HUES48 (cell line): ENCODE measurements around the gene FGF5.
A peak's percentile ranks its signal among the peaks of the same experiment; 100 is the strongest.

Experiments used
- H3K27ac ChIP-seq: one replicate; pipeline ENCODE4 v1.7.0; 2013; ENCODE audit warnings: low read depth, low read length, inconsistent platforms
- H3K27me3 ChIP-seq: 2 replicates; pipeline ENCODE4 v1.6.1; 2013; ENCODE audit warnings: mild to moderate bottlenecking, low read length; ENCODE audit not compliant: control insufficient read depth, insufficient read depth
- H3K36me3 ChIP-seq: 2 replicates; pipeline ENCODE4 v1.6.1; 2013; ENCODE audit warnings: low read length; ENCODE audit not compliant: control insufficient read depth, insufficient read depth
- H3K4me1 ChIP-seq: 2 replicates; pipeline ENCODE4 v1.6.1; 2013; ENCODE audit warnings: mild to moderate bottlenecking, low read length; ENCODE audit not compliant: control insufficient read depth, insufficient read depth
- H3K4me3 ChIP-seq: 2 replicates; pipeline ENCODE4 v1.5.1; 2013; ENCODE audit warnings: mild to moderate bottlenecking, low read depth, low read length
- H3K9ac ChIP-seq: 2 replicates; pipeline ENCODE4 v1.6.1; 2013; ENCODE audit warnings: mild to moderate bottlenecking, low read depth, low read length, moderate library complexity
- H3K9me3 ChIP-seq: 2 replicates; pipeline ENCODE4 v1.6.1; 2013; ENCODE audit warnings: low read length; ENCODE audit not compliant: control insufficient read depth, insufficient read depth

The FGF5 gene

DNA sequence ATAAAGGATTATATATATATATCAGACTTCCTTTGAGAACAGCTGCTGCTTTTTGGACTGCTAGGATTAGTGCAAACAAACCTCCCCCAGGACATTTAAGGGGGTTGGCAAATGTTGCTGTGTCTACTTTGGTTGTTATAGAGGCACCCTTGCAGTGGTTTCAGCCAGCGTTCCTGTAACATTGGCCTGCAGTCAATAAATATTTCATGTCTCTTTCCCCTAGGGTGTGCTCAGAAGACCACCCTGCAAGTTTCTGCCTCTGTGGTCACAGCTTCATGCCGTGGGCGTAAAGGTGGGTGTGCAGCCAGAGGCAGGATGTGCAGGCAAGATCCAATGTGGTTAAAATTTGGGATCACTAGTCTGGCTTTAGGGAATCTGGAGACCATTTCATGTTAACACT, 28.9 kb downstream of the FGF5 start:
- H3K27me3 ChIP-seq = no peaks in the 10 kb centered on the region

DNA sequence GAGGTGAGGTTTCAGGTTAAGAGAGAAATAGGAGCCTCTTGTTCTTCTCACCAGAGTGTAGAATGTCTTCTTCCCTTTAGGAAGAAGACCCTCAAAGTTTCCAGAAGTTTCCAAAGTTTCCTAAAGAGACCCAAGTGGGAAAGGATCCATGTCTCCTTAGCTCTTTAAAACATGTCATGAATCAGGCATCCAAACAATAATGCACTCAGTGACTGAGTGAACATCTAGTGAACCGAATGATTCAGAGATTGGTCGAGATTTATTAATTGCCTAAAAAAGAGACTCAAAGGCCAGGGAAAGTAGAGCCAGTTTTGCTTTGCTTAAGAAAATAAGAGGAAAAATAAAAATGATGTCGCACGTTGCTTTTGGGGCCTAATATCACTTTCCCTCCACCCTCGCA, 29.4 kb downstream of the FGF5 start:
- Histone ChIP-seq H3K4me1 (no peaks in the 10 kb centered on the region), H3K4me3 (no peak overlapping the region), H3K27ac (no peak overlapping the region), H3K27me3 (no peaks in the 10 kb centered on the region), H3K36me3 (no peaks in the 10 kb centered on the region), H3K9me3 (no peaks in the 10 kb centered on the region), H3K9ac (no peak overlapping the region)

More for the DNA sequence above, 28.9 kb downstream of the FGF5 start:
- no peak overlapping the region for H3K4me3 ChIP-seq
- H3K27ac ChIP-seq = no peak overlapping the region
- H3K9ac ChIP-seq = no peak overlapping the region
- H3K36me3 ChIP-seq = no peaks in the 10 kb centered on the region
- no peaks in the 10 kb centered on the region for H3K4me1 ChIP-seq
- no peaks in the 10 kb centered on the region for H3K9me3 ChIP-seq

DNA sequence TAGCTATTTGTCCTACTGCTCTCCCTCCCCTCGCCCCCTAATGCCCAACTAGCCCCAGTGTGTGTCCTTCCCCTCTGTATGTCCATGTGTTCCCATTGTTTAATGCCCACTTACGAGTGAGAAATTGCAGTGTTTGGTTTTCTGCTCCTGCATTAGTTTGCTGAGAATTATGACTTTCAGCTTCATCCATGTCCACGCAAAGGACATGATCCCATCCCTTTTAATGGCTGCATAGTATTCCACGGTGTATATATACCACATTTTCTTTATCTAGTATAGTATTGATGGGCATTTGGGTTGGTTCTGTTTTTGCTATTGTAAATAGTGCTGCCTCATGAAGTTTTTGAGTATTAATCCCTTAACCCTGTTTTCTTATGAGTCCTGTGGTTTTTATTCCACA, 35.4 kb downstream of the FGF5 start:
- Histone ChIP-seq H3K4me1 (peaks cover 4% of the 10 kb centered on the region), H3K36me3 (no peaks in the 10 kb centered on the region), H3K27me3 (no peaks in the 10 kb centered on the region), H3K4me3 (no peak overlapping the region), H3K9me3 (peaks cover 6% of the 10 kb centered on the region), H3K9ac (no peak overlapping the region), H3K27ac (no peak overlapping the region)

DNA sequence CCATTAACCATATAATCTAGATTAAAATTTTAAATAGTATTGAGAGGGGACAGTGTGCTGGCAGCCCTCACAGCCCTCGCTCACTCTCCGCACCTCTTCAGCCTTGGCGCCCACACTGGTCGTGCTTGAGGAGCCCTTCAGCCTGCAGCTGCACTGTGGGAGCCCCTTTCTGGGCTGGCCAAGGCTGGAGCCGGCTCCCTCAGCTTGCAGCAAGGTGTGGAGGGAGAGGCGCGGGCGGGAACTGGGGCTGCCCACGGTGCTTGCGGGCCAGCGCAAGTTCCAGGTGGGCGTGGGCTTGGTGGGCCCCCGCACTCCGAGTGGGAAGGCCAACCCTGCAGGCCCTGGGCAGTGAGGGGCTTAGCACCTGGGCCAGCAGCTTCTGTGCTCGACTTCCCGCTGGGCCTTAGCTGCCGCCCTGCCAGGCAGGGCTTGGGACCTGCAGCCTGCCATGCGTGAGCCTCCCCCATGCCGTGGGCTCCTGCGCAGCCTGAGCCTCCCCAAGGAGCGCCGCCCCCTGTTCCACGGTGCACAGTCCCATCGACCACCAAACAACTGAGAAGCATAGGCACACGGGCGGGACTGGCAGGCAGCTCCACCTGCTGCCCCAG, 36.3 kb downstream of the FGF5 start:
- H3K9ac ChIP-seq = no peak overlapping the region
- peaks cover 13% of the 10 kb centered on the region for H3K4me1 ChIP-seq
- no peak overlapping the region for H3K27ac ChIP-seq
- no peaks in the 10 kb centered on the region for H3K36me3 ChIP-seq
- H3K4me3 ChIP-seq = no peak overlapping the region
- H3K9me3 ChIP-seq = peaks cover 6% of the 10 kb centered on the region
- H3K27me3 ChIP-seq = no peaks in the 10 kb centered on the region

DNA sequence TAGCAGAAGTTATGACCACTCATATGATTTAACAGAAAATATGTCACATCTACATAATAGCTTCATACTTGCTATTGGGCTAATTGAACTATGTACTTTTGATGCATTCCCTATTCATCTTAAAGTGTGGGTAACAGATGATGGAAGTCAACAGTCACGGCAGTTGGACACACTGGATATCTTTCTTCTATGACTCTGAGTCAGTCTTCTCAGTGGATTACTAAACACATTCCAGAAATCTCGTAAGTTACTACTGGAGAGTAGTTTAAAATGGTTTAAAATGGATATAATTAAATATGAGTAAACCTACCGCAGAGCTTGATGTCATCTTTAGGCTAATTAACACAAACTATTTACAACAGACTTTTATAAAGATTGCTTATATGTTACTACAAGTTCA, 39.0 kb downstream of the FGF5 start:
- Histone ChIP-seq H3K9me3 (peaks cover 6% of the 10 kb centered on the region), H3K27ac (no peak overlapping the region), H3K27me3 (no peaks in the 10 kb centered on the region), H3K9ac (no peak overlapping the region), H3K4me1 (peaks cover 28% of the 10 kb centered on the region), H3K36me3 (no peaks in the 10 kb centered on the region), H3K4me3 (no peak overlapping the region)

DNA sequence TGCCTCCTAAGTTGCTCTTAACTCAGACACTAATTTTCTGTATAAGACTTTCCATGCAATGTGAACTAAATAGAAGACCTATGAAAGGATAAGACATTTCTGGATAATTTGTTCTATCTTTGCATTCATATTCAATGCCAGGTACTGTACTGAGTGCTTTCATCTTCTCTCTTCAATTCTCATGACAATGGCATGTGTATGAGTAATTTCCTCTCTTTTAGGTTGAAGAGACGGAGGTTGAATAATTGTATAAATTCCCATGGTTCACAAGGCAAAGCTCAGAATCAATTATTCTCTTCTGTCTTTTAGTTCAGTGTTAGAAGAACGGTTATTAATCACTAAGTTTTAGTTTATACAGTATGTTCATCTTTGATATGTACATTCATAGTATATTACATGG, 39.8 kb downstream of the FGF5 start:
- Histone ChIP-seq H3K9me3 (peaks cover 6% of the 10 kb centered on the region), H3K27me3 (no peaks in the 10 kb centered on the region), H3K4me3 (no peak overlapping the region), H3K4me1 (peaks cover 28% of the 10 kb centered on the region), H3K36me3 (no peaks in the 10 kb centered on the region), H3K27ac (no peak overlapping the region), H3K9ac (no peak overlapping the region)

DNA sequence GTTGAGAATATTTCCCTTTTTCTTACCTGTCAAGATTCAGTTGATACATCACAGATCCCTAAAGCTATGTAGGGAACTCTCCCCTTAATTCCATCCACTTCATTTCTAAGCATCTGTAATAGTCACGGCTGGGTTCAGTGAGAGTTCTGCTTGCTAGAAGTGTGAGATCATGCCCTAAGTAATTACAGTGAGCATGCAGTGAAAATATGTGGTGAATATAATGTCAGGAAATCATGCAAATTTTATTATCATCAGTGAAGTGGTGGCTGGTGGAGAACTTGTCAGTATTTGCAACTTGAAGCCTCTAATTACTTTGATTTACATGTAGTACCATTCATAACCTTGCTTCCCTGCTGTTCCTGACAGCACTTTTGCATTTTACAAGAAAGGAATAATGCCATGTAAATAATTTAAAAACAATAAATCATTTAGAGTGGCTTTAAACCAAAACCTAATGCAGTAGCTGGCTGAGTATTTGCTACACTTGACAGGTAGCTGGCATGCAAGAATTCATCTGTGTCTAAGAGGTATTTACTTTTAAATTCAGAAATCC, 40.8 kb downstream of the FGF5 start:
- Histone ChIP-seq H3K9ac (no peak overlapping the region), H3K4me1 (peaks cover 28% of the 10 kb centered on the region), H3K27ac (peak overlapping the region; percentile 13), H3K9me3 (no peaks in the 10 kb centered on the region), H3K36me3 (no peaks in the 10 kb centered on the region), H3K27me3 (no peaks in the 10 kb centered on the region), H3K4me3 (no peak overlapping the region)

DNA sequence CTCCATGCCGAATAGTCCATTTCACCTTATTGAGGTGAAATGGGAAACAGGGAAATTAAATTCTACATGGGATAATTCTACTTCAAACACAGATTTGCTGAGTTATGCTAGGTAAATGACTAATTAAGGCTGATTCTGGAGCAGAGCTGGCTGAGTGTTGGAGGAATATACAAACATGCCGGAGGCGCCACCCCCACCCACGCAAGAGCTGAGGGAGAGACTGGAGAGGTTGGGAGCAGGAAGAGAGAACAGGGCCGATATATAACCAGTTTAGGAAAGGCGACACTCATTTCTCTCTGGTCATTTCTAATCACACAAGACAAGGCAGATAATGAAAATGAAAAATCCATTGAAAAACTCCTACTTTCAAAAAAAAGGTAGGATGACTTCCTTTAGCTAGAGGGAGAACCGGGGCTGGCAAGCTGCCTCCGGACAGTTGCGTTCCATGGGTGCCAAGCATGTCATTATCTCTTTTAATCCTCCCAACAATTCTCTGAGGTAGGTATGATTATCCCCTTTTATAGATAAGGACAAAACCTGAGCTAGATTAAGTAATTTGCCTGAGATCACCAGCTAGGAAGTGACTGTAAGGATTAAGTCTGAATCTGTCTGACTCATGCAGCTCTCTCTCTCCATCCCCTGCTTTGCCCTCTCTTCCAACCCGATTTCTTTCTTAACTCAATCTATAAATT, 41.5 kb downstream of the FGF5 start:
- Histone ChIP-seq H3K36me3 (no peaks in the 10 kb centered on the region), H3K9ac (no peak overlapping the region), H3K27ac (peak overlapping the region; percentile 13), H3K9me3 (no peaks in the 10 kb centered on the region), H3K4me1 (peaks cover 28% of the 10 kb centered on the region), H3K4me3 (no peak overlapping the region), H3K27me3 (no peaks in the 10 kb centered on the region)

DNA sequence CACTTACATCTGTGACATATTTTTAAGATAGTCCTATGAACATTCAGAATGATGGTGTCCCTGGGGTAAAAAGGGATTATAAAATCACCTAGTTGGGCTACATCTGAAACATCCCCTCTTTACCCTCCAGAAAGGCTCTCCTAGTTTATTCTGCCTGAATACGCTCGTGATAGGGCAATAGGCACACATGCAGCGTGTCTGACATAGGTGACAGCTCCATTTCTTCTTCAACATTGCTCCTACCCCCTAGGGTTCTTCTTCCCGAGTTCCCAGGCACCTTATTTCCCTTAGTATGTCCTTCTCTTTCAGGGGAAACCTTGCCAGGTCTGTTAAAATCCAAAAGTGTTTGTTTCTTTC, 42.0 kb downstream of the FGF5 start:
- no peaks in the 10 kb centered on the region for H3K27me3 ChIP-seq
- no peak overlapping the region for H3K4me3 ChIP-seq
- no peak overlapping the region for H3K9ac ChIP-seq
- no peaks in the 10 kb centered on the region for H3K9me3 ChIP-seq
- peaks cover 28% of the 10 kb centered on the region for H3K4me1 ChIP-seq
- H3K27ac ChIP-seq = peak overlapping the region; percentile 13
- H3K36me3 ChIP-seq = no peaks in the 10 kb centered on the region

DNA sequence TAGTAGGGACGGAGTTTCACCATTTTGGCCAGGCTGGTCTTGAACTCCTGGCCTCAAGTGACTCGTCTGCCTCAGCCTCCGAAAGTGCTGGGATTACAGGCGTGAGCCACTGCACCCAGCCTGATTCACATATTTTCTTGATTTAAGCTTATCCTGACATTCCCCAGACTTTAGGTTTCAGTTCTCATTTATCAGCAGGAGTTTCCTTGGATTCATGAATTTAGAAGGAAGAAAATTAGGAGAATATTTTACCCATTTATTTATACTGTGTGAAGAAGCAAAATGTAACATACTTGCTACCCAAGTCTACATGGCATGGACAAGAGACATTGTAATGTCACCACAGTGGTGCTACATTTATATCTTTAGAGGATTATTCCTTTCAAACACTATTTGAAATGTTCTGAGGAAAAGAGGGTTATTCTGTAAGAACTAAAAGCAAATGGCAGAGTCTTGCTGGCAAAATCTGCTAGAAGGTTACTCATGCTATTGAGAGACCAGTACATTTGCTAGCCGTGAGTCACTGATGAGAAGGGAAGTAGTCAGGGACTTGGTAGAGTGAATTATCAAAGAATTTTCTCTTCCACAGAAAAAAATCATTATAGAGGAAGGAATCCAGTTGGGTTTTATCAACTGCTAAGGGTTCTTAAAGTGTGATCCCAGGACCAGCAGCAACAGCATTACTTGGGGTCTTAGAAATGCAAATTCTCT, 43.0 kb downstream of the FGF5 start:
- no peaks in the 10 kb centered on the region for H3K27me3 ChIP-seq
- no peak overlapping the region for H3K4me3 ChIP-seq
- H3K4me1 ChIP-seq = peaks cover 28% of the 10 kb centered on the region
- H3K9ac ChIP-seq = no peak overlapping the region
- H3K36me3 ChIP-seq = no peaks in the 10 kb centered on the region
- H3K9me3 ChIP-seq = no peaks in the 10 kb centered on the region
- H3K27ac ChIP-seq = peak overlapping the region; percentile 25

DNA sequence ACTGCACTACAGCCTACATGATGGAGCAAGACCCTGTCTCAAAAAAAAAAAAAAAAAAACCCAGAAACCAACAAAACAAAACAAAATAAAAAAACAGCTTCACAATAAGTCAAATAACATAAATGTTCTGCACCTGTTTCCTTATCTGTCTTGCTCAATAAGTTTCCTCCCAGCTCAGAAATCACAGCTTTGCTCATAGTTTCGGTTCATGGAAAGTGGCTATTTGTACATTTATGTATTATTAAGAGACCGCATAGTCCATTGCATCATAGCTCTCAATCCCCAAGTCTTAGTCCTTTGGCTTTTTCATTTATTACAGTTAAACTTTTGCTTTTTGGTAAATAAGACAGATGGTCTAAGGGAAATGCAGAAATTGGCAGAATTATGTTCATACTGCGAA, 44.7 kb downstream of the FGF5 start:
- Histone ChIP-seq H3K4me1 (peaks cover 28% of the 10 kb centered on the region), H3K27me3 (no peaks in the 10 kb centered on the region), H3K4me3 (no peak overlapping the region), H3K9ac (no peak overlapping the region), H3K9me3 (no peaks in the 10 kb centered on the region), H3K36me3 (no peaks in the 10 kb centered on the region), H3K27ac (no peak overlapping the region)
